Hepatocyte (in vitro differentiated cells): ENCODE results near the gene MYO1A. TPM values are rescaled to one million over a fixed set of nuclear protein-coding genes. Genes with fewer than 3 reads are reported as not detected.

ENCODE experiments used
- DNase-seq: peaks from one replicate; pipeline ENCODE4 v3.0.0-alpha.2; 2016; ENCODE audit warnings: low spot score
- H2AFZ ChIP-seq: fragments of 200-600 bp; sonication (generic); 2 replicates; pipeline ENCODE4 v1.6.0; 2016; ENCODE audit warnings: antibody characterized with exemption, mild to moderate bottlenecking
- H3K27ac ChIP-seq: fragments of 200-600 bp; sonication (generic); 2 replicates; pipeline ENCODE4 v1.5.1; 2016; ENCODE audit warnings: mild to moderate bottlenecking
- H3K27me3 ChIP-seq: fragments of 200-600 bp; sonication (generic); 2 replicates; pipeline ENCODE4 v1.6.1; 2016
- H3K36me3 ChIP-seq: fragments of 200-600 bp; sonication (generic); replicated peaks from 2 replicates; pipeline ENCODE4 v1.5.1; 2016; ENCODE audit warnings: low read depth; ENCODE audit not compliant: insufficient read depth
- H3K4me1 ChIP-seq: fragments of 200-600 bp; sonication (generic); 2 replicates; pipeline ENCODE4 v1.5.1; 2016; ENCODE audit warnings: mild to moderate bottlenecking, moderate library complexity; ENCODE audit not compliant: insufficient read depth
- H3K4me2 ChIP-seq: fragments of 200-600 bp; sonication (generic); 2 replicates; pipeline ENCODE4 v1.6.0; 2016
- H3K4me3 ChIP-seq: fragments of 200-600 bp; sonication (generic); 2 replicates; pipeline ENCODE4 v1.5.1; 2016; ENCODE audit warnings: mild to moderate bottlenecking
- H3K79me2 ChIP-seq: fragments of 200-600 bp; sonication (generic); 2 replicates; pipeline ENCODE4 v1.6.0; 2017; ENCODE audit warnings: mild to moderate bottlenecking
- H3K9me2 ChIP-seq: fragments of 200-600 bp; sonication (generic); replicated peaks from 2 replicates; pipeline ENCODE4 v1.6.0; 2017; ENCODE audit warnings: mild to moderate bottlenecking; ENCODE audit not compliant: insufficient read depth
- H3K9me3 ChIP-seq: fragments of 200-600 bp; sonication (generic); 2 replicates; pipeline ENCODE4 v1.5.1; 2016; ENCODE audit warnings: low read depth, mild to moderate bottlenecking
- H4K20me1 ChIP-seq: fragments of 200-600 bp; sonication (generic); 2 replicates; pipeline ENCODE4 v1.6.0; 2016; ENCODE audit warnings: mild to moderate bottlenecking; ENCODE audit not compliant: insufficient read depth, poor library complexity, severe bottlenecking
- EZH2 ChIP-seq: fragments of 200-600 bp; sonication (generic); IDR thresholded peaks from 2 replicates; pipeline ENCODE4 v1.6.1; 2016; ENCODE audit warnings: antibody characterized with exemption, mild to moderate bottlenecking, borderline replicate concordance
- EZH2phosphoT487 ChIP-seq: fragments of 200-600 bp; sonication (generic); IDR thresholded peaks from one replicate; pipeline ENCODE4 v1.6.1; 2018; ENCODE audit warnings: antibody characterized with exemption, mild to moderate bottlenecking, low read depth, moderate library complexity; ENCODE audit not compliant: unreplicated experiment, severe bottlenecking
- WGBS: methylation state at CpG from one replicate; pipeline ENCODE4 v1.1.6; 2016; ENCODE audit warnings: low lambda C conversion rate; ENCODE audit errors: missing lambda C conversion rate; 5-methylcytosine and 5-hydroxymethylcytosine counted together
- polyA plus RNA-seq: library from polyadenylated mRNA; unstranded; fragments of >200 nt; fragmentation: Nextera tagmentation; extraction: Ambion mirVana; gene quantifications from 2 replicates; pipeline ENCODE4 v1.2.1, GENCODE V29; 2016
- total RNA-seq: library from RNA; depleted of rRNA; stranded (reverse); fragments of >200 nt; gene quantifications from 2 replicates; pipeline ENCODE4 v1.2.3, GENCODE V29; 2014
- TF ChIP-seq, protein P1 (sequence below): fragments of 200-600 bp; sonication (generic); IDR thresholded peaks from 2 replicates; pipeline ENCODE4 v1.5.1; 2016; ENCODE audit warnings: antibody characterized with exemption, mild to moderate bottlenecking; ENCODE audit not compliant: poor library complexity

Gene MYO1A
- total and polyA plus RNA-seq, 2 experiments from 2014 or later = 23.8 to 29.2 TPM

GRCh38 chr12:56995201-56995929 lies 54.6 kb downstream of the MYO1A start:
- Histone ChIP-seq H2AFZ (no peak overlapping the region), H4K20me1 (peaks cover 14% of the 10 kb centered on the region), H3K4me1 (no peaks in the 10 kb centered on the region), H3K9me3 (no peaks in the 10 kb centered on the region), H3K36me3 (no peaks in the 10 kb centered on the region), H3K4me2 (no peak overlapping the region), H3K27me3 (no peaks in the 10 kb centered on the region), H3K27ac (no peak overlapping the region), H3K9me2 (no peaks in the 10 kb centered on the region), H3K4me3 (no peak overlapping the region), H3K79me2 (peaks cover 6% of the 10 kb centered on the region)
- TF ChIP-seq, protein P1, sequence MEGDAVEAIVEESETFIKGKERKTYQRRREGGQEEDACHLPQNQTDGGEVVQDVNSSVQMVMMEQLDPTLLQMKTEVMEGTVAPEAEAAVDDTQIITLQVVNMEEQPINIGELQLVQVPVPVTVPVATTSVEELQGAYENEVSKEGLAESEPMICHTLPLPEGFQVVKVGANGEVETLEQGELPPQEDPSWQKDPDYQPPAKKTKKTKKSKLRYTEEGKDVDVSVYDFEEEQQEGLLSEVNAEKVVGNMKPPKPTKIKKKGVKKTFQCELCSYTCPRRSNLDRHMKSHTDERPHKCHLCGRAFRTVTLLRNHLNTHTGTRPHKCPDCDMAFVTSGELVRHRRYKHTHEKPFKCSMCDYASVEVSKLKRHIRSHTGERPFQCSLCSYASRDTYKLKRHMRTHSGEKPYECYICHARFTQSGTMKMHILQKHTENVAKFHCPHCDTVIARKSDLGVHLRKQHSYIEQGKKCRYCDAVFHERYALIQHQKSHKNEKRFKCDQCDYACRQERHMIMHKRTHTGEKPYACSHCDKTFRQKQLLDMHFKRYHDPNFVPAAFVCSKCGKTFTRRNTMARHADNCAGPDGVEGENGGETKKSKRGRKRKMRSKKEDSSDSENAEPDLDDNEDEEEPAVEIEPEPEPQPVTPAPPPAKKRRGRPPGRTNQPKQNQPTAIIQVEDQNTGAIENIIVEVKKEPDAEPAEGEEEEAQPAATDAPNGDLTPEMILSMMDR = no peak
- TF ChIP-seq EZH2phosphoT487 = no peak
- TF ChIP-seq EZH2 = no peak
- DNase-seq = no peak
- 96% methylated on average over 26 of the region's 26 CpGs for WGBS

DNA sequence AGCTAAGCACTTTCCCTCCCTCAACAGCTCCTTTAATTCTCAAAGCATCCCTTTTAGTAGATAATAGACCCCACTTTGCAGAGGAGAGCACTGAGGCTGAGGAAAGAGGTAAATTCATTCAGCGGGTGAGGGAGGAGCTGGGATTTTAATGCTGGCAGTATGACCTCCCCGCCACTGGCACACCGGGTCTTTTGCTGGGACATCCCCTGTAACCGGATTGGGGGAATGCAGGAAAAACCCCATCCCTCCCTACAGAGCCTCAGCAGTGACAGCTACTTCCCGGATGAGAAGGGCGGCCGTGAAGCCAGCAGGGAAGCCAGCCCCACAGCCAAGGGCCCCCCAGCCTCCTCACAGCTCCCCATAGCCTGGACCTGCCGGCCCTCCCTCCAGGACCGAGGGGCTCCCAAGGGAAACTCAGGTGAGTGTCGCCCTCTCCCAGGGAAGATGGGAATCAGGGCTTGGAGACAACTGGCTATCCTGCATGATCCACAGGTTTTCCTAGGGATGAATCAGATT lies 55.6 kb downstream of the MYO1A start:
- Histone ChIP-seq H3K4me1 (no peaks in the 10 kb centered on the region), H3K27ac (no peak overlapping the region), H3K4me3 (no peak overlapping the region), H3K9me3 (no peaks in the 10 kb centered on the region), H3K4me2 (no peak overlapping the region), H4K20me1 (peaks cover 5% of the 10 kb centered on the region), H3K27me3 (no peaks in the 10 kb centered on the region), H3K79me2 (peaks cover 3% of the 10 kb centered on the region), H2AFZ (no peak overlapping the region), H3K36me3 (no peaks in the 10 kb centered on the region), H3K9me2 (no peaks in the 10 kb centered on the region)
- TF ChIP-seq, protein P1 = no peak
- DNase-seq = no peak
- WGBS = 89% methylated on average over 10 of the region's 10 CpGs

DNA sequence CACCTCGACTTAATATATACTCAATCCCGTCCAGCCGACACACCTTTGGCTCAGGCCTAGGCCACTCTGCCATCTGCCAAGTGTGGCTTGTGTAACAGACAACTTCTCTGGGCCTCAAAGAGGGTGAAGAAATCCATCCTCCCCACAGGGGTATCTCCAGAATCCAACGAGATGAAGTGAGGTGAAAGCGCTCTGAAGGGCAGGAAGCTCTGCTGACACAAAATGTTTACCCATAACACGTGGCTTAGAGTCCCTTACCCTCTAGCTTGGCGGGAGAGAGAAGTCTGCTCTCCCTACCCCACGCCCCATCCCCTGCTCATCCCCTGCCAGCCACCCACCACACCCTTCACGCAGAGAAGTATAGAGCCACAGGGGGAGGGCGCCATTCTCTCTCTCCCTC lies 56.6 kb downstream of the MYO1A start:
- H3K4me2 ChIP-seq = no peak overlapping the region
- no peak for DNase-seq
- no peaks in the 10 kb centered on the region for H4K20me1 ChIP-seq
- no peaks in the 10 kb centered on the region for H3K9me3 ChIP-seq
- H3K4me3 ChIP-seq = no peak overlapping the region
- TF ChIP-seq, protein P1 = no peak
- no peak for TF ChIP-seq EZH2
- no peak for TF ChIP-seq EZH2phosphoT487
- no peaks in the 10 kb centered on the region for H3K9me2 ChIP-seq
- H3K4me1 ChIP-seq = no peaks in the 10 kb centered on the region
- H3K79me2 ChIP-seq = no peaks in the 10 kb centered on the region
- WGBS = 79% methylated on average over 10 of the region's 10 CpGs
- H2AFZ ChIP-seq = no peak overlapping the region
- H3K27me3 ChIP-seq = no peaks in the 10 kb centered on the region
- H3K27ac ChIP-seq = no peak overlapping the region
- H3K36me3 ChIP-seq = no peaks in the 10 kb centered on the region
